IMR-90 (cell line): ENCODE results near the gene SDC1. TPM values are rescaled to one million over a fixed set of nuclear protein-coding genes. Genes with fewer than 3 reads are reported as not detected.

Source experiments
- ATAC-seq: fragments of 200-7000 bp; cut with Tn5 transposase; 2 replicates; pipeline ENCODE4 v1.9.1; 2020; ENCODE audit warnings: low read depth, mild to moderate bottlenecking, moderate library complexity
- BruUV-seq: library from RNA; stranded (reverse); fragments of 400-500 nt; replicated peaks from 2 replicates; lab custom pipeline; 2021; lab: Mats Ljungman, UMichigan
- CTCF ChIA-PET: fragments of 300-600 bp; formaldehyde crosslinking; extraction: SDS; loops from one replicate; lab custom pipeline; 2021; ENCODE audit warnings: antibody characterized with exemption; lab: Yijun Ruan, JAX
- POLR2A ChIA-PET: fragments of 300-600 bp; sonication (Branson Sonifier 250); formaldehyde crosslinking; loops from one replicate; lab custom pipeline; 2022; ENCODE audit warnings: antibody characterized with exemption; ENCODE audit not compliant: unreplicated experiment; lab: Charles Lee
- DNase-seq: peaks from one replicate; pipeline ENCODE4 v3.0.0; 2013
- H2AFZ ChIP-seq: replicated peaks from 2 replicates; pipeline ENCODE3; 2013; ENCODE audit warnings: low read length, mild to moderate bottlenecking; ENCODE audit not compliant: poor library complexity
- H2AK5ac ChIP-seq: 2 replicates; pipeline ENCODE4 v1.6.1; 2013; ENCODE audit warnings: low read depth, low read length, inconsistent platforms
- H2AK9ac ChIP-seq: replicated peaks from 2 replicates; pipeline ENCODE3; 2013; ENCODE audit warnings: mild to moderate bottlenecking, low read depth, low read length, moderate library complexity; ENCODE audit not compliant: poor library complexity
- H2BK120ac ChIP-seq: 2 replicates; pipeline ENCODE4 v1.6.1; 2013; ENCODE audit warnings: low read depth, low read length, inconsistent platforms
- H2BK15ac ChIP-seq: 3 replicates; pipeline ENCODE4 v1.6.1; 2013; ENCODE audit warnings: low read depth, low read length, inconsistent platforms
- H2BK20ac ChIP-seq: 2 replicates; pipeline ENCODE4 v1.6.1; 2013; ENCODE audit warnings: low read depth, mild to moderate bottlenecking, inconsistent platforms, low read length, moderate library complexity
- H2BK5ac ChIP-seq: 2 replicates; pipeline ENCODE4 v1.6.1; 2013; ENCODE audit warnings: mild to moderate bottlenecking, low read depth, low read length, inconsistent platforms; ENCODE audit not compliant: poor library complexity, severe bottlenecking
- H3K14ac ChIP-seq: replicated peaks from 2 replicates; pipeline ENCODE4 v1.6.1; 2013; ENCODE audit warnings: low read depth, low read length, inconsistent platforms
- H3K18ac ChIP-seq: 2 replicates; pipeline ENCODE4 v1.6.1; 2013; ENCODE audit warnings: low read depth, low read length, control low read depth
- H3K23ac ChIP-seq: 2 replicates; pipeline ENCODE4 v1.6.1; 2013; ENCODE audit warnings: low read depth, low read length, inconsistent platforms
- H3K27ac ChIP-seq: 2 replicates; pipeline ENCODE4 v1.5.1; 2013; ENCODE audit warnings: mild to moderate bottlenecking, control low read depth, low read length; ENCODE audit not compliant: insufficient read depth
- H3K27me3 ChIP-seq: 2 replicates; pipeline ENCODE4 v1.6.1; 2013; ENCODE audit warnings: low read length; ENCODE audit not compliant: control insufficient read depth, insufficient read depth
- H3K36me3 ChIP-seq: 2 replicates; pipeline ENCODE4 v1.6.1; 2013; ENCODE audit warnings: low read length, mixed read lengths; ENCODE audit not compliant: control insufficient read depth, insufficient read depth
- H3K4ac ChIP-seq: 2 replicates; pipeline ENCODE4 v1.6.1; 2013; ENCODE audit warnings: low read depth, low read length, inconsistent platforms
- H3K4me1 ChIP-seq: 2 replicates; pipeline ENCODE4 v1.6.1; 2013; ENCODE audit warnings: low read length, mixed read lengths; ENCODE audit not compliant: control insufficient read depth, insufficient read depth
- H3K4me2 ChIP-seq: 2 replicates; pipeline ENCODE4 v1.6.1; 2013; ENCODE audit warnings: low read depth, mild to moderate bottlenecking, control low read depth, low read length, moderate library complexity
- H3K4me3 ChIP-seq: 2 replicates; pipeline ENCODE4 v1.5.1; 2013; ENCODE audit warnings: low read depth, mild to moderate bottlenecking, control low read depth, low read length, moderate library complexity; ENCODE audit not compliant: insufficient read depth
- H3K56ac ChIP-seq: 2 replicates; pipeline ENCODE4 v1.6.1; 2013; ENCODE audit warnings: low read length, inconsistent platforms; ENCODE audit not compliant: insufficient read depth; ENCODE audit errors: extremely low read depth
- H3K79me1 ChIP-seq, 2 experiments: 2 replicates each; pipeline ENCODE4 v1.6.1; 2013; ENCODE audit warnings: low read length in 2 of 2, inconsistent platforms in 1 of 2, low read depth in 1 of 2
- H3K9ac ChIP-seq: 2 replicates; pipeline ENCODE4 v1.6.1; 2013; ENCODE audit warnings: low read depth, low read length, control low read depth
- H3K9me1 ChIP-seq: 2 replicates; pipeline ENCODE4 v1.6.1; 2013; ENCODE audit warnings: low read length, inconsistent platforms; ENCODE audit not compliant: insufficient read depth
- H3K9me3 ChIP-seq: 2 replicates; pipeline ENCODE4 v1.6.1; 2013; ENCODE audit warnings: low read length; ENCODE audit not compliant: control insufficient read depth, insufficient read depth
- H4K20me1 ChIP-seq: 2 replicates; pipeline ENCODE4 v1.6.1; 2013; ENCODE audit warnings: low read length, inconsistent platforms; ENCODE audit not compliant: insufficient read depth
- H4K5ac ChIP-seq: 2 replicates; pipeline ENCODE4 v1.6.1; 2013; ENCODE audit warnings: mild to moderate bottlenecking, low read depth, low read length, control low read depth
- H4K8ac ChIP-seq, 2 experiments: 2 replicates each; pipeline ENCODE4 v1.6.1; 2013; ENCODE audit warnings: low read depth in 2 of 2, low read length in 2 of 2, control low read depth in 1 of 2, inconsistent platforms in 1 of 2
- H4K91ac ChIP-seq: 2 replicates; pipeline ENCODE4 v1.6.1; 2013; ENCODE audit warnings: low read depth, low read length, inconsistent platforms; ENCODE audit not compliant: insufficient read depth
- BHLHE40 ChIP-seq: fragments of 150-350 bp; IDR thresholded peaks from 2 replicates; pipeline ENCODE4 v1.6.1; 2016; ENCODE audit warnings: mild to moderate bottlenecking, low read depth, low read length
- CHD1 ChIP-seq: IDR thresholded peaks from 2 replicates; pipeline ENCODE4 v1.6.1; 2012; ENCODE audit warnings: low read depth, low read length, improper control_type of control experiment
- CTCF ChIP-seq: conservative IDR thresholded peaks from 2 replicates; pipeline ENCODE4 v1.5.1; 2012; ENCODE audit warnings: mild to moderate bottlenecking, low read depth, low read length, improper control_type of control experiment
- MXI1 ChIP-seq: IDR thresholded peaks from 2 replicates; pipeline ENCODE4 v1.6.1; 2012; ENCODE audit warnings: low read depth, mild to moderate bottlenecking, low read length, moderate library complexity, borderline replicate concordance
- POLR2A ChIP-seq: IDR thresholded peaks from 2 replicates; pipeline ENCODE4 v1.6.1; 2012; ENCODE audit warnings: mild to moderate bottlenecking, low read depth, low read length
- RAD21 ChIP-seq: IDR thresholded peaks from 2 replicates; pipeline ENCODE4 v1.6.1; 2012; ENCODE audit warnings: low read length, improper control_type of control experiment
- RCOR1 ChIP-seq: IDR thresholded peaks from 2 replicates; pipeline ENCODE4 v1.6.1; 2012; ENCODE audit warnings: mild to moderate bottlenecking, low read length, improper control_type of control experiment; ENCODE audit not compliant: insufficient replicate concordance
- USF2 ChIP-seq: fragments of 150-350 bp; IDR thresholded peaks from 2 replicates; pipeline ENCODE4 v1.6.1; 2017; ENCODE audit warnings: mild to moderate bottlenecking, antibody characterized with exemption, low read length, low read depth
- WGBS, 2 experiments: methylation state at CpG; one replicate each; pipeline versions ENCODE4 v1.1.5 to v1.1.7; 2013; ENCODE audit warnings: missing lambda C conversion rate in 2 of 2; ENCODE audit not compliant: insufficient read length in 1 of 2; ENCODE audit errors: extremely low coverage in 2 of 2; 5-methylcytosine and 5-hydroxymethylcytosine counted together
- dilution Hi-C: fragments of 300-500 bp; cut with HindIII; formaldehyde crosslinking; loops from one replicate; pipeline ENCODE4 v1.14.3; 2018; ENCODE audit warnings: low sequenced_read_pairs; ENCODE audit not compliant: unreplicated experiment
- in situ Hi-C: fragments of 300-500 bp; cut with MboI; formaldehyde crosslinking; loops from 3 replicates; pipeline ENCODE4 v1.14.3; 2019; ENCODE audit warnings: low sequenced_read_pairs, inconsistent platforms, mixed read lengths
- intact Hi-C: fragments of 100-400 bp; cut with micrococcal nuclease; formaldehyde crosslinking; loops from 2 replicates; pipeline ENCODE4 v1.10.0; 2022
- polyA plus RNA-seq, 3 experiments: library from polyadenylated mRNA; depleted of rRNA; stranded (reverse); fragments of >200 nt; gene quantifications; 2 replicates each; pipeline ENCODE4 v1.2.3, GENCODE V29; 2012; ENCODE audit warnings: low replicate concordance in 1 of 3
- total RNA-seq: library from RNA; depleted of rRNA; stranded (reverse); fragments of >200 nt; gene quantifications from 2 replicates; pipeline ENCODE4 v1.2.3, GENCODE V29; 2012

The SDC1 gene
- total and polyA plus RNA-seq, 2 of the 4 experiments (the other 2 are of a cell fraction) = 22.0 to 28.3 TPM

- Histone ChIP-seq H3K4me2 (no peak overlapping the region), H3K14ac (0 out of 2 replicates have a peak overlapping the region, but pooled peaks have one; percentile 5), H3K79me1 (no peaks in the 10 kb centered on the region), H3K4ac (no peak overlapping the region), H4K20me1 (no peaks in the 10 kb centered on the region), H3K4me3 (no peak overlapping the region), H3K9me3 (no peaks in the 10 kb centered on the region), H4K5ac (no peak overlapping the region), H3K9me1 (peaks cover 6% of the 10 kb centered on the region; the same call in 1 of the 2 replicates), H3K36me3 (no peaks in the 10 kb centered on the region), H2AK5ac (peak overlapping the region; percentile 11; the same call in 1 of the 2 replicates), H2BK120ac (no peak overlapping the region), H2BK15ac (no peak overlapping the region), H3K4me1 (peaks cover 2% of the 10 kb centered on the region; the same call in 1 of the 2 replicates), H3K56ac (no peak overlapping the region), H4K8ac (no peak overlapping the region), H3K23ac (no peak overlapping the region), H2BK5ac (no peak overlapping the region), H2BK20ac (no peak overlapping the region), H3K9ac (no peak overlapping the region), H3K27me3 (no peaks in the 10 kb centered on the region), H3K18ac (no peak overlapping the region), H2AFZ (peak overlapping the region; percentile 26), H2AK9ac (no peak overlapping the region), H4K91ac (no peak overlapping the region), H3K27ac (no peak overlapping the region)
- intact Hi-C loops = loop anchor here (1.0 to 5.0 kb wide), 2 partner anchors 8 to 35 kb away; no protein-coding TSS in a partner anchor
- POLR2A ChIA-PET = no interaction called here
- TF ChIP-seq RAD21 = no peak
- TF ChIP-seq USF2 = no peak
- TF ChIP-seq CHD1 = no peak
- no peak for TF ChIP-seq POLR2A
- no peak for TF ChIP-seq RCOR1
- no peak for TF ChIP-seq BHLHE40
- TF ChIP-seq MXI1 = no peak
- no peak for TF ChIP-seq CTCF
- 96% methylated on average over 2 of the region's 3 CpGs; no CpG with 5 or more reads in 1 of the 2 experiments for WGBS, 2 experiments
- BruUV-seq = no TSS peak
- ATAC-seq (no peak), DNase-seq (no peak)
- dilution Hi-C loops = no loop called here
- in situ Hi-C loops = no loop called here
- CTCF ChIA-PET = no interaction called here
Observed at GRCh38 chr2:20156836-20157192, 68.1 kb downstream of the SDC1 start.
